Activated CD4-positive, CD25-positive, alpha-beta regulatory T cell treated with anti-CD3 and anti-CD28 coated beads, Interleukin-2, amount 50 U/mL, for 24 hours (primary cell): ENCODE measurements around the gene COA3.

Experiments used
- ATAC-seq, 2 donors: fragments of 150-1000 bp; cut with Tn5 transposase; one replicate each; pipeline ENCODE4 v1.10.0; 2021; ENCODE audit warnings: mild to moderate bottlenecking in 1 of 2, moderate library complexity in 1 of 2

Gene COA3

GRCh38 chr17:42817866-42818265 lies 19.4 kb upstream of the COA3 start:
- ATAC-seq: no peak

GRCh38 chr17:42814633-42815399 lies 16.3 kb upstream of the COA3 start:
- ATAC-seq: no peak

- ATAC-seq: no peak
Observed at GRCh38 chr17:42809250-42809649, 10.7 kb upstream of the COA3 start.

GRCh38 chr17:42806249-42806648 lies 7.7 kb upstream of the COA3 start:
- ATAC-seq: no peak

GRCh38 chr17:42804918-42805367 lies 6.4 kb upstream of the COA3 start:
- ATAC-seq: no peak

- no peak for ATAC-seq
Observed at GRCh38 chr17:42803074-42803883, 4.8 kb upstream of the COA3 start.

- no peak for ATAC-seq
Observed at GRCh38 chr17:42798011-42798382, 507 bp downstream of the COA3 start.

GRCh38 chr17:42797067-42798007 lies 1.2 kb downstream of the COA3 start:
- no peak for ATAC-seq

- no peak for ATAC-seq
Observed at GRCh38 chr17:42796066-42796758, 2.3 kb downstream of the COA3 start.

- no peak for ATAC-seq
Observed at GRCh38 chr17:42795465-42795864, 3.0 kb downstream of the COA3 start.

- ATAC-seq: no peak
Observed at GRCh38 chr17:42795061-42795460, 3.4 kb downstream of the COA3 start.

GRCh38 chr17:42792545-42792944 lies 6.0 kb downstream of the COA3 start:
- ATAC-seq: no peak

GRCh38 chr17:42791948-42792347 lies 6.6 kb downstream of the COA3 start:
- no peak for ATAC-seq

- no peak for ATAC-seq
Observed at GRCh38 chr17:42787266-42787665, 11.2 kb downstream of the COA3 start.

GRCh38 chr17:42784811-42785592 lies 13.5 kb downstream of the COA3 start:
- ATAC-seq: no peak

GRCh38 chr17:42784409-42784808 lies 14.1 kb downstream of the COA3 start:
- no peak for ATAC-seq

- no peak for ATAC-seq
Observed at GRCh38 chr17:42783791-42784138, 14.7 kb downstream of the COA3 start.

- no peak for ATAC-seq
Observed at GRCh38 chr17:42783062-42783790, 15.3 kb downstream of the COA3 start.

- ATAC-seq: no peak
Observed at GRCh38 chr17:42782166-42783061, 16.1 kb downstream of the COA3 start.

- ATAC-seq: no peak
Observed at GRCh38 chr17:42781639-42782165, 16.8 kb downstream of the COA3 start.
